ENCODE results near the gene ITPA.

ITPA gene

DNA sequence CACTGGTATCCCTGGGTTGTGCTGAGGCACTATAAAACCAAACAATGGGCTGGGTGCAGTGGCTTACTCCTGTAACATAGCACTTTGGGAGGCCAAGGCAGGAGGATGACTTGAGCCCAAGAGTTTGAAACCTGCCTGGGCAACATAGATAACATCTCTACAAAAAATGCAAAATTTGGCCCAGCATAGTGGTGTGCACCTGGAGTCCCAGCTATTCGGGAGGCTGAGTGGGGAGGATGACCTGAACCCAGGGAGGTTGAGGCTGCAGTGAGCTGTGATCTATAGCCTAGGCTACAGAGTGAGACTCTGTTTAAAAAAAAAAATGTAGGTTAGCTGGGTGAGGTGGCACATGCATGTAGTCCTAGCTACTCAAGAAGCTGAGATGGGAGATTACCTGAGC is 37.4 kb downstream of the ITPA start:
- DNase-seq (ENCODE audit: low read depth), result no peak

DNA sequence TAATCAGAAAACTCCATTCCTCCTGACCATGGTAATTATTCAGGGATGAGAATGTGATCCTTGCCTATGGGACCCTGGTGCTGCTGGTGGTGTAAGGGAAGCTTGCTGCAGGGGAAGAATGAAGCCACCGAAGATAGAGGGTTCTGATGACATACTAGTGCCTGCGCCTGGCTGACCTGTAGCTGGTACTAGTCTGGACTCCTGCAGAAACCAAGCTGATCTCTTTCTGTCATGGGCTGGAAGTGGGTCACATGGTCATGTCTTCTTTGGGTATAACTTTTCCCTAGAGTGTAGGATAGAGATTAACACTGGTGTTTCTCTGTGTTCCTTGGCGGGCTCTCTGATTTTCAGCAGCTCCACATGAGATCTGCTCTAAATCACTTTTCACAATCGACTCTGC is 38.3 kb downstream of the ITPA start:
- no peak for DNase-seq (ENCODE audit: low read depth)

DNA sequence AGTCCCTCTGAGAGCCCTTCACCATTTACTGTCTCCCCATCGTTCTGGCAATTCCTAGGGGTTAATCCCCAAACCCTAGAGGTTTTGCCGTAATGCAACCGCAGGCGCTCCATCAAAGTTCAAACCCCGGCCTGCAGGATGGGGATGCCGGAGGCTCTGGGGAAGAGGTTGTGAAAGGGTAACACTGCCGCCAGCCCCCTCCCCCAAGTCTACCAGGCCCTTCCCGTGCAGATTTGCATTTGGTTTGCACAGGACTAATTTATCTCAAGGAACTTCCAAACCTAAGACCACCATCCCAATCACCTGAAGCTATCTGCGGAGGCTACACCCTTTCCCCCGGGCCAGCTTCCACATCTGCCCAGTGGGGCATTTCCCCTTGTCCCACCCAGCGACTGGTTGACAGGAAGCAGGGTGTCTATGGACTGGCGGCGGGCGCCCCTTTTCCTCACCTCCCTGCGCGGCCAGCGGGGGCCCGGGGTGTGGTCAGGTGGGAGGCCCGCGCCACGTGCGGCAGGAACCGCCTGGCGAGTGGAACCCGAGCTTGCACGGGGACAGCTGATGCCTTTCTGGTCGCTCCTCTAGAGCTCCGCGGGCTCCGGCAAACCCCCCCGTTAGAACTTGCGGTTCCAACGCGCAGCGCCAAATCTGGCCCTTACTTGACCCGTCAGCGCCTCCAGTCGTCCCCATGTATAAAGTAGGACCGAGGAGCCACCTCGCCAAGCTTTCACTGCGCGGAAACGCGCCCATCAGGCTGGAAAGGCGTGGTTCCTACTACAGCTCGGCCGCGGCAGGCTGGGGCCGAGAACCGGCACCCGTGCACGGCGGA is 39.1 kb downstream of the ITPA start:
- DNase-seq (ENCODE audit: low read depth), result no peak

DNA sequence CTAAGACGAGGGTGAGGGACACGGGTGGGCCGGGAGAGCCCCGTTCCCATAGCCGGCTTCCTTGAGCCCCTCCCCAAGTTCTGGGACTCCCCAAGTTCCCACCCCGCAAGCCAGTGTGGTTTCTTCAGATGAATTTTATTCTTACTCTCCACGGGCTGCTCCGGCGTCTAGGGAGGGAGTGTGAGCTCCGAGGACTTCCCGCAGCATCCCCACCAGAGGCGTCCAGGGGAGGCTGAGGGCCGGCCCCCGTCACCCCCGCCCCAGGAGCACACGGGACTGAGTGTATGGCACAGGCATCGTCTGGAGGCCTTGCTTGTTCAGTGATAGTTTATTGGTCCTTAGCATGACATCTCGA is 39.7 kb downstream of the ITPA start:
- DNase-seq (ENCODE audit: low read depth), result no peak

DNA sequence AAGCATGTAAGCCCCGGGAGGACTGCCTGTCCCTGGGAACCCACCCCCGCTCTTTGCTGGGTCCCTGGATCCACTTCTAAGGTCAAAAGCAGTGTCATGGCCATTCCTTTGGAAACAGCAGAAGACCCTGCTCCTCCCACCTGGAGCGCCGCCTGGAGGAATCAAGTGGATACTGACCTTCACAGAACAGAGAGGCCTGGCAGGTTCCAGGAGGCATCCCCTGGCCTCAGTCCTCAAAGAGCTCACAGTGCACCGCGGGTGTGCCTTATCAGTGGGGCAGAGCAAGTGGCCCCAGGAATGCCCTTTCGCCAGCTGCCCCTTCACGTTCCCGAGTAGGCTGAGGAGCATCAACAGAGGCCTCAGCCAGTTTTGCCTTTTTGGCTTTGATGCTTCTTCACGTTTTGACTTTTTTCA is 40.8 kb downstream of the ITPA start:
- no peak for DNase-seq (ENCODE audit: low read depth)

DNA sequence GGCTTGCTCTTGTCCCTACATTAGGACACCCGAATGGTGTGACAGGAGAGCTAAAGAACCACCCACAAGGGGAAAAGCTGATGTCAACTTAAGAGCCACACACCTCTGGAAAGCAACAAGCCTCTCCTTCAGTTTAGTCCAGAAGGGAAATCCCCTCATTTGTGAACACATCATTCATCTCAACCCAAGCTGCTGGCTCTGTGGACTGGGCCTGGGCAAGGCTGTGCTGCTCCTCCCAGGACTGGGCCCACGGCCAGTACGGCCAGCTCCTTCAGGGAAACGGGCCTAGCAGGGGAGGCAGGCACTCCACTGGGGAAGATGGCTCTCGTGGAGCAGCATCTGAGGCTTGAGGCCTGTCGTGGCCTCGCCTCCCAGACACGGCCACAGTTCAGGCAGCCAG is 42.5 kb downstream of the ITPA start:
- no peak for DNase-seq (ENCODE audit: low read depth)

DNA sequence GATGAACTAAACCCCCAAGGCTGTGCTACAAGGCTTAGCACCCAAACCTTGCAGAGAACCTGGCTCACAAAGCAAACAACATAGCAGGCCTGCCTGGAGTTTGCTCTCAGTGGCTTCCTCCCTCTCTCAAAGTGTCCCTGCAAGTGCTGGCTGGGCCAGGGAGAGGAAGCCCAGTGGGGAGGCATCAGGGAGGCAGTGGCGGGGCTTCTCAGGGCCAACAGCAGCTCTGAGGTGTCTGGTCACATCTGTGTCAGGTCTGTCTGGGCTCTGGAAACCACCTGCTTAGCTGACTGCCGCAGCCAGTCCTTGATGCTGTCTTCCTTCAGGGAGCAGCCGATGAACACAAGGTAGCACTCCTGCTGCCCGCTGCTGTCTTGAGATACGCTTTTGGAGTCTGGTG is 46.4 kb downstream of the ITPA start:
- DNase-seq (ENCODE audit: low read depth), result no peak

DNA sequence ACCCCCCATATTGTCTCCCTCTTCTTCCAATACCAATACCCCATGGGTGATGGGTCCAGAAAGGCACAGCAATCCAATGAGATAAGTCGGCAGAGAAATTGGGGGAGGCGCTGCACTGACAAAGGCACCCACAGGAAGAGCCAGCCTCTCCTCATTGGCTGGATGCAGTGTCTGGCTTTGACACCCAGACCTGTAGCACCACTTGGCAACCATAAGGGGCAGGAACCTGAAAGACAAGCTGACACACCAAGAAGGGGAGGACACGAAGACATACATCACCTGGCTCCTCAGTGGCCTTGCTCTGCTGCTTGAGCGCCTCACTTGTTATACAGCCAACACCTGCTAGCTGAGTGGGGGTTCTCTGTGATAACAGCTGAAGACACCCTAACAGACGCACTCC is 49.1 kb downstream of the ITPA start:
- no peak for DNase-seq (ENCODE audit: low read depth)

GRCh38 chr20:3262566-3262965 is 53.3 kb downstream of the ITPA start:
- no peak for DNase-seq (ENCODE audit: low read depth)

GRCh38 chr20:3270051-3270450 is 60.8 kb downstream of the ITPA start:
- no peak for DNase-seq (ENCODE audit: low read depth)

DNA sequence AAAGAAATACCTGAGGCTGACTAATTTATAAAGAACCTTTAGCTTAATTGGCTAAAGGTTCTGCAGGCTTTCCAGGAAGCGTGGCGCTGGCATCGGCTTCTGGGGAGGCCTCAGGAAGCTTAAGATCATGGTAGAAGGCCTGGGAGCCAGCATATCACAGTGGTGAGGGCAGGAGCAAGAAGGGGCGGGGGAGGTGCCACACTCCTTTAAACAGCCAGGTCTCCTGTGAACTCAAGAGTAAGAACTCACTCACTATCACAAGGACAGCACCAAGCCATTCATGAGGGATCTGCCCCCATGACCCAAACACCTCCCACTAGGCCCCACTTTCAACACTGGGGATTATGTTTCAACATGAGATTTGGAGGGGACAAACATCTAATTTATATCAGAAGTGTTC is 64.1 kb downstream of the ITPA start:
- DNase-seq (ENCODE audit: low read depth), result no peak
